Measurements from ENCODE around the gene PC.

The PC gene

GRCh38 chr11:66867425-66868040 is 90.7 kb downstream of the PC start:
- TF ChIP-seq, protein P1, sequence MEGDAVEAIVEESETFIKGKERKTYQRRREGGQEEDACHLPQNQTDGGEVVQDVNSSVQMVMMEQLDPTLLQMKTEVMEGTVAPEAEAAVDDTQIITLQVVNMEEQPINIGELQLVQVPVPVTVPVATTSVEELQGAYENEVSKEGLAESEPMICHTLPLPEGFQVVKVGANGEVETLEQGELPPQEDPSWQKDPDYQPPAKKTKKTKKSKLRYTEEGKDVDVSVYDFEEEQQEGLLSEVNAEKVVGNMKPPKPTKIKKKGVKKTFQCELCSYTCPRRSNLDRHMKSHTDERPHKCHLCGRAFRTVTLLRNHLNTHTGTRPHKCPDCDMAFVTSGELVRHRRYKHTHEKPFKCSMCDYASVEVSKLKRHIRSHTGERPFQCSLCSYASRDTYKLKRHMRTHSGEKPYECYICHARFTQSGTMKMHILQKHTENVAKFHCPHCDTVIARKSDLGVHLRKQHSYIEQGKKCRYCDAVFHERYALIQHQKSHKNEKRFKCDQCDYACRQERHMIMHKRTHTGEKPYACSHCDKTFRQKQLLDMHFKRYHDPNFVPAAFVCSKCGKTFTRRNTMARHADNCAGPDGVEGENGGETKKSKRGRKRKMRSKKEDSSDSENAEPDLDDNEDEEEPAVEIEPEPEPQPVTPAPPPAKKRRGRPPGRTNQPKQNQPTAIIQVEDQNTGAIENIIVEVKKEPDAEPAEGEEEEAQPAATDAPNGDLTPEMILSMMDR (conservative IDR thresholded peaks at IDR 0.05) = no peak; the same call in 1 of the 2 replicates
- 0 out of 2 replicates have a peak overlapping the region, but pooled peaks have one; percentile 2 for H3K27ac ChIP-seq

- TF ChIP-seq, protein P1 (conservative IDR thresholded peaks at IDR 0.05) = no peak
- H3K27ac ChIP-seq = peak overlapping the region; percentile 2; the same call in 1 of the 2 replicates
Observed at GRCh38 chr11:66866511-66866986, 91.6 kb downstream of the PC start.

DNA sequence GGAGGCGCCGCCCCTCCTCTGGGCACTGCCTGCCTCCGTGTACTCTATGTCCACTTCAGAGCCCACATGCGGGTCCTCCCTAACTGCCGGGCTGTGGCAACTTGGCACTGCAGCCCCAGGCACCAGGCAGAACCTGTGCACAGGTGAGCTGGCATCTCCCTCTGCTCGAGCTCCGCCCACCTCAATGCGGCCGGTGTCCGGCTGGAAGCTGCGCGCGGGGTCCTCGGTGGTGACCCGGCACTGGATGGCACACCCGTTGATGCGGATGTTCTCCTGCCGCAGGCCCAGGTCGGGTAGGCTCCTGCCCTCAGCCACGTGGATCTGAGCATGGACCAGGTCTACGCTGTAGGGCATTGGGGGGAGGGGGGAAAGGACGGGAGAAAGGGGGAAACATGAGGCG is 92.2 kb downstream of the PC start:
- no peak overlapping the region for H3K27ac ChIP-seq
- TF ChIP-seq, protein P1 (conservative IDR thresholded peaks at IDR 0.05) = no peak

DNA sequence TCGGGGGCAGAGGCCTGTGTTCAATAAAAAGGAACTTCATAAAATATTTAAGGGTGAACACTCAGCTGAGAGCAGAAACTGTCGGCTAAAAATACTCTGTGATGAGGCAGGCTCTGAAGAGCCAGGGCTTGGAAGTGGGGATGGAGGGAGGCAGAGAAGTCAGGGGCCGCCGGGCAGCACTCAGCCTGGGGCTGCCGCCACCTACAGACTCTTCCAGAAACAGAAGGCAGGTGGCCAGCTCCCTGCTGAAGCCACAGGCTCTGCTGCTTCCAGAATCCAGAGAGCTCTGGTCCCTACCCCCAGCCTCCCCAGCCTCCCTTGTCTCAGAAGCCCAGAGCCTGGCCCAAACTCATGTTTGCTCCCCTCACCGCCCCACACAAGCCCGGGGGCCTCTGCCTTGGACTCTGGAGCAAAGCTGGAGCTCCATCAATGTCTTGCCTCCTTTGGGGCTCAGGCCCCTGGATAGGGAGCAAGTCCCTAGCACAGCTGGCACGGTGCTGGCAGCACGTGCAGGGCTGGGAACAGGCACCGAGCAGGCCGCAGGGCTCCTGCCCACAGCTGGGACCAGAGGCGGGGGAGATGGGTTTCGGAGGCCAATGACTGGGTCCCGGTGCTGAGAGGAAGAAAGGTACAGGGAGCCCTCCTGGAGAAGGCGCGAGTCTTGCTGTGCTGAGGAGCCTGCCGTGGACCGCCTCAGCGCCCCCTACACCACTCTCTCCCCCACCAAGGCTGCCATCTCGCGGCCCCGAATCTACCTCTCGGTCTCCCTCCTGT is 93.1 kb downstream of the PC start:
- no peak overlapping the region for H3K27ac ChIP-seq
- TF ChIP-seq, protein P1 (conservative IDR thresholded peaks at IDR 0.05) = no peak; the same call in 1 of the 2 replicates

- TF ChIP-seq, protein P1 (conservative IDR thresholded peaks at IDR 0.05) = no peak
- no peak overlapping the region for H3K27ac ChIP-seq
Observed at GRCh38 chr11:66864172-66864901, 93.8 kb downstream of the PC start.

GRCh38 chr11:66863428-66864125 is 94.6 kb downstream of the PC start:
- TF ChIP-seq, protein P1 (conservative IDR thresholded peaks at IDR 0.05) = no peak
- no peak overlapping the region for H3K27ac ChIP-seq

All from VCaP (cell line).